ENCODE data around the gene PPARG.

GRCh38 chr3:12294885-12295580 is 6.2 kb downstream of the PPARG start:
- TF ChIP-seq CTCF (IDR thresholded peaks at IDR 0.05 in 8 of 11, conservative IDR thresholded peaks at IDR 0.05 in 3 of 11): no peak
- no peak for TF ChIP-seq POLR2A (IDR thresholded peaks at IDR 0.05)

Data from spleen (tissue), 7 donors.